ENCODE measurements around the gene CYP4F22.
A peak's percentile ranks its signal among the peaks of the same experiment; 100 is the strongest.

DNA sequence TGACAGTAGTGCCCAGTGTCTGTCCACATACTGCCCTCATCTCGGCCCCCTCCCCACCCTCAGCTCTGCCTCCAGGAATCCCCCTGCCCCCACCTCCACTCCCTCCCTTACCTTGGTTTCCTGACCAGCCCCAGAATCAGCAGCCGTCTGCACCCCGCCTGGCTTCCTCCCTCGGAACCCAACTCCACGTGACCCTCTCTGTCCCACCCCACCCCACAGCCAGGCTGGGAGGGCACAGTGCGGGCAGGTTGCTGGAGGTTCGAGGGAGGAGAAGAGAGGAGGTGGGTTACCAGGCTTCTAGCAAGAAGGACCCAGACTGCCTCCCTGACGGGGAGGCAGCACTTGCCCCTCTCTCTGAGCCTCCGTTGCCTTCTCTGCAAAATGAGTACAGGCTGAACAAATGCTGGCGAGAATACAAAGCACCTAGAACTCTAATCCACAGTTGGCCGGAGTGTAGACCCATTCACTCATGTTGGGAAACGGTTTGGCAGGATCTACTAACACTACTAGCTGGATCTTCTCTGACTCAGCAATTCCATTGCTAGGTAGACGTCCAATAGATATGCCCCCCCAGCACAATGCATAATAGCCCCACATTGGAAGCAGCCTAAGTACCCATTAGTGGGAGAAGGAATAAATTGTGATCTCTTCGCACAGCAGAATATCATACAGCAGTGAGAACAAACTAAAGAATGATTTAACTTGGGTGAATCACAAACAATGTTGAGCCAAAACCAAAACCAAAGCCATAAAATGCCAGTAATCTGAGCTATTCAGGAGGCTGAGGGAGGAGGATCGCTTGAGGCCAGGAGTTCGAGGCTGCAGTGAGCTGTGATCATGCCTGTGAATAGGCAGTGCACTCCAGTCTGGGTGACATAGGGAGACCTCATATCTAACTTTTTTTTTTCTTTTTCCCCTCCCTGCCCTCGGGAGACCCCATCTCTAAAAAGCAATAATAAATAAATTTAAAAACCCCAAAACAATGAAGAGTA is 43.6 kb upstream of the CYP4F22 start, which contains the start of gene RASAL3:
- no peak for TF ChIP-seq ZNF644 (tag; IDR thresholded peaks at IDR 0.05; ENCODE audit: low read depth)
- TF ChIP-seq SIRT6 (IDR thresholded peaks at IDR 0.05; ENCODE audit: low read depth, low read length): no peak
- TF ChIP-seq, protein P1, sequence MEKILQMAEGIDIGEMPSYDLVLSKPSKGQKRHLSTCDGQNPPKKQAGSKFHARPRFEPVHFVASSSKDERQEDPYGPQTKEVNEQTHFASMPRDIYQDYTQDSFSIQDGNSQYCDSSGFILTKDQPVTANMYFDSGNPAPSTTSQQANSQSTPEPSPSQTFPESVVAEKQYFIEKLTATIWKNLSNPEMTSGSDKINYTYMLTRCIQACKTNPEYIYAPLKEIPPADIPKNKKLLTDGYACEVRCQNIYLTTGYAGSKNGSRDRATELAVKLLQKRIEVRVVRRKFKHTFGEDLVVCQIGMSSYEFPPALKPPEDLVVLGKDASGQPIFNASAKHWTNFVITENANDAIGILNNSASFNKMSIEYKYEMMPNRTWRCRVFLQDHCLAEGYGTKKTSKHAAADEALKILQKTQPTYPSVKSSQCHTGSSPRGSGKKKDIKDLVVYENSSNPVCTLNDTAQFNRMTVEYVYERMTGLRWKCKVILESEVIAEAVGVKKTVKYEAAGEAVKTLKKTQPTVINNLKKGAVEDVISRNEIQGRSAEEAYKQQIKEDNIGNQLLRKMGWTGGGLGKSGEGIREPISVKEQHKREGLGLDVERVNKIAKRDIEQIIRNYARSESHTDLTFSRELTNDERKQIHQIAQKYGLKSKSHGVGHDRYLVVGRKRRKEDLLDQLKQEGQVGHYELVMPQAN (IDR thresholded peaks at IDR 0.05; ENCODE audit: borderline replicate concordance): no peak
- no peak for TF ChIP-seq ZFP36 (IDR thresholded peaks at IDR 0.05; ENCODE audit: low read depth, low read length, partially characterized antibody)
- peak; percentile 85 for TF ChIP-seq ZNF316 (IDR thresholded peaks at IDR 0.05)
- TF ChIP-seq, protein P2, sequence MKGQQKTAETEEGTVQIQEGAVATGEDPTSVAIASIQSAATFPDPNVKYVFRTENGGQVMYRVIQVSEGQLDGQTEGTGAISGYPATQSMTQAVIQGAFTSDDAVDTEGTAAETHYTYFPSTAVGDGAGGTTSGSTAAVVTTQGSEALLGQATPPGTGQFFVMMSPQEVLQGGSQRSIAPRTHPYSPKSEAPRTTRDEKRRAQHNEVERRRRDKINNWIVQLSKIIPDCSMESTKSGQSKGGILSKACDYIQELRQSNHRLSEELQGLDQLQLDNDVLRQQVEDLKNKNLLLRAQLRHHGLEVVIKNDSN (CRISPR knock-in tag; IDR thresholded peaks at IDR 0.05): 0 out of 2 replicates have a peak, but pooled peaks have one; percentile 40
- TF ChIP-seq E2F5 (CRISPR knock-in tag; IDR thresholded peaks at IDR 0.05): no peak

All from K562 (cell line).